K562 (cell line): ENCODE data around the gene GNAI2. TPM values are rescaled to one million over a fixed set of nuclear protein-coding genes. Genes with fewer than 3 reads are reported as not detected.

Source experiments
- ATAC-seq: fragments of 200-7000 bp; cut with Tn5 transposase; 3 replicates; pipeline ENCODE4 v1.9.1; 2020; ENCODE audit warnings: moderate library complexity
- BruUV-seq: library from RNA; stranded (reverse); fragments of 400-500 nt; replicated peaks from 2 replicates; lab custom pipeline; 2021; lab: Mats Ljungman, UMichigan
- CTCF ChIA-PET: fragments of 300-600 bp; formaldehyde crosslinking; extraction: SDS; loops from one replicate; lab custom pipeline; 2021; ENCODE audit warnings: low intra/inter-chr PET ratio; lab: Yijun Ruan, JAX
- POLR2A ChIA-PET: fragments of 300-600, 350-650 bp; sonication (Branson Sonifier 250); formaldehyde crosslinking; extraction: SDS; loops from one replicate; lab custom pipeline; 2021; ENCODE audit warnings: antibody characterized with exemption, inconsistent platforms; lab: Yijun Ruan, JAX
- DNase-seq, 4 experiments: peaks; one replicate each; pipeline versions ENCODE4 v3.0.0 to v3.0.0-alpha.2; 2011 to 2018; ENCODE audit warnings: low spot score in 3 of 4, mixed read lengths in 3 of 4; ENCODE audit errors: extremely low read depth in 1 of 4
- FAIRE-seq: peaks from 2 replicates; lab custom pipeline; 2011; peaks lifted over from hg19 to GRCh38; lab: Jason Lieb, UNC
- H2AFZ ChIP-seq: 2 replicates; pipeline ENCODE4 v1.6.0; 2011; ENCODE audit warnings: low read depth, low read length, control low read depth, inconsistent platforms
- H3K27ac ChIP-seq: fragments of 200-600 bp; 3 replicates; pipeline ENCODE4 v1.8.0; 2011; ENCODE audit warnings: low read depth, mild to moderate bottlenecking, control low read depth, inconsistent platforms, low read length, moderate library complexity, mixed read lengths; ENCODE audit errors: extremely low read depth
- H3K27me3 ChIP-seq, 2 experiments: fragments of 300-600 bp in 1 of 2; 2 replicates in 1 of 2; 3 replicates in 1 of 2; pipeline versions ENCODE4 v1.6.0 to v1.8.0; 2011; ENCODE audit warnings: inconsistent platforms in 2 of 2, low read length in 2 of 2, mild to moderate bottlenecking in 1 of 2, mixed read lengths in 1 of 2, moderate library complexity in 1 of 2; ENCODE audit not compliant: control insufficient read depth in 2 of 2, insufficient read depth in 2 of 2
- H3K36me3 ChIP-seq: fragments of 300-600 bp; 3 replicates; pipeline ENCODE4 v1.8.0; 2011; ENCODE audit warnings: mild to moderate bottlenecking, low read length, inconsistent platforms; ENCODE audit not compliant: control insufficient read depth, insufficient read depth
- H3K4me1 ChIP-seq, 2 experiments: fragments of 200-600 bp in 1 of 2; replicated peaks in 1 of 2; 2 replicates in 1 of 2; 3 replicates in 1 of 2; pipeline versions ENCODE4 v1.5.1 to v1.8.0; 2011; ENCODE audit warnings: inconsistent platforms in 2 of 2, low read length in 2 of 2, mild to moderate bottlenecking in 1 of 2, mixed read lengths in 1 of 2, moderate library complexity in 1 of 2; ENCODE audit not compliant: control insufficient read depth in 2 of 2, insufficient read depth in 2 of 2
- H3K4me2 ChIP-seq: 2 replicates; pipeline ENCODE4 v1.6.1; 2011; ENCODE audit warnings: low read length, control low read depth, inconsistent platforms, mixed read lengths; ENCODE audit not compliant: insufficient read depth
- H3K4me3 ChIP-seq: fragments of 200-600 bp; sonication (generic), shearing (Covaris generic); 2 replicates; pipeline ENCODE4 v1.5.1; 2016; ENCODE audit warnings: control low read depth, inconsistent platforms
- H3K79me2 ChIP-seq: fragments of 200-600 bp; 3 replicates; pipeline ENCODE4 v1.8.0; 2011; ENCODE audit warnings: low read length, inconsistent platforms; ENCODE audit not compliant: control insufficient read depth, insufficient read depth
- H3K9ac ChIP-seq, 2 experiments: 2 replicates each; pipeline versions ENCODE4 v1.6.0 to v1.6.1; 2011; ENCODE audit warnings: low read depth in 2 of 2, low read length in 2 of 2, control low read depth in 1 of 2, inconsistent platforms in 1 of 2, mild to moderate bottlenecking in 1 of 2, mixed read lengths in 1 of 2; ENCODE audit not compliant: insufficient read depth in 1 of 2
- H3K9me1 ChIP-seq: one replicate; pipeline ENCODE4 v1.6.0; 2011; ENCODE audit warnings: inconsistent platforms, mild to moderate bottlenecking, low read length, moderate library complexity; ENCODE audit not compliant: control insufficient read depth, insufficient read depth
- H3K9me3 ChIP-seq: replicated peaks from 2 replicates; pipeline ENCODE4 v1.5.1; 2011; ENCODE audit warnings: low read depth, low read length, inconsistent platforms; ENCODE audit not compliant: control insufficient read depth, insufficient read depth
- H4K20me1 ChIP-seq: replicated peaks from 2 replicates; pipeline ENCODE4 v1.6.1; 2011; ENCODE audit warnings: low read length, inconsistent platforms, mixed read lengths; ENCODE audit not compliant: control insufficient read depth, insufficient read depth
- ILK ChIP-seq: fragments of 450-650 bp; IDR thresholded peaks from 2 replicates; pipeline ENCODE4 v1.6.1; 2016; ENCODE audit warnings: missing genetic modification characterization, low read depth, mild to moderate bottlenecking, missing compliant biosample characterization, moderate library complexity, borderline replicate concordance
- NR2C2 ChIP-seq, 2 experiments: fragments of 200-800 bp in 1 of 2; sonication (Bioruptor generic) in 1 of 2; sonication (generic) in 1 of 2; formaldehyde crosslinking in 1 of 2; IDR thresholded peaks; 2 replicates each; pipeline versions ENCODE4 v1.6.1 to v1.8.0; 2016 to 2022; ENCODE audit warnings: mild to moderate bottlenecking in 1 of 2, missing compliant biosample characterization in 1 of 2, missing genetic modification characterization in 1 of 2, missing genetic modification reagents in 1 of 2
- PHF8 ChIP-seq: fragments of 200-600 bp; sonication (generic); IDR thresholded peaks from 2 replicates; pipeline ENCODE4 v1.6.1; 2012; ENCODE audit warnings: mixed run types, mild to moderate bottlenecking, inconsistent platforms, low read length, moderate library complexity, borderline replicate concordance
- POU5F1 ChIP-seq: fragments of 150-350 bp; IDR thresholded peaks from 2 replicates; pipeline ENCODE4 v1.6.1; 2014; ENCODE audit warnings: borderline replicate concordance, low read length, low read depth, mild to moderate bottlenecking; ENCODE audit not compliant: partially characterized antibody
- RBFOX2 ChIP-seq: fragments of 200-400 bp; formaldehyde crosslinking; IDR thresholded peaks from 2 replicates; pipeline ENCODE4 v1.6.1; 2017; ENCODE audit warnings: low read depth, mild to moderate bottlenecking, low read length, moderate library complexity
- SFPQ ChIP-seq: fragments of 200-400 bp; formaldehyde crosslinking; IDR thresholded peaks from 2 replicates; pipeline ENCODE4 v1.6.1; 2017; ENCODE audit warnings: mild to moderate bottlenecking, low read depth, low read length, moderate library complexity
- SP1 ChIP-seq: sonication (generic); formaldehyde crosslinking; IDR thresholded peaks from 2 replicates; pipeline ENCODE4 v1.8.1; 2022; ENCODE audit warnings: mild to moderate bottlenecking, missing genetic modification reagents
- SP2 ChIP-seq: IDR thresholded peaks from 2 replicates; pipeline ENCODE4 v1.6.1; 2011; ENCODE audit warnings: mild to moderate bottlenecking, low read depth, low read length, moderate library complexity; ENCODE audit not compliant: poor library complexity, severe bottlenecking; ENCODE audit errors: extremely low read depth
- WGBS: fragments of 100-300 bp; shearing (Covaris generic); methylation state at CpG from one replicate; pipeline ENCODE4 v1.1.6; 2016; ENCODE audit warnings: low coverage, mixed read lengths; ENCODE audit not compliant: insufficient coverage; ENCODE audit errors: missing lambda C conversion rate; 5-methylcytosine and 5-hydroxymethylcytosine counted together
- in situ Hi-C: fragments of 300-500 bp; cut with MboI; formaldehyde crosslinking; loops from 4 replicates; pipeline ENCODE4 v1.15.0; 2018; ENCODE audit warnings: inconsistent platforms, mixed read lengths
- intact Hi-C: fragments of 100-400 bp; cut with micrococcal nuclease; formaldehyde crosslinking; loops from 2 replicates; pipeline ENCODE4 v1.14.2; 2022
- polyA plus RNA-seq, 8 experiments: library from polyadenylated mRNA; depleted of rRNA in 4 of 8; stranded (reverse) in 5 of 8; unstranded in 3 of 8; fragments of >200 nt; fragmentation: Nextera tagmentation in 2 of 8; fragmentation: Illumina TruSeq in 1 of 8; extraction: Ambion mirVana in 2 of 8; extraction: Trizol in 1 of 8; gene quantifications; 2 replicates each; pipeline versions ENCODE4 v1.2.1 to v1.2.3, GENCODE V29; 2011 to 2014; ENCODE audit warnings: inconsistent platforms in 1 of 8, missing spikeins in 1 of 8
- total RNA-seq, 7 experiments: library from RNA; depleted of rRNA in 6 of 7; stranded (reverse); fragments of >200 nt in 6 of 7; fragmentation: Illumina TruSeq in 2 of 7; extraction: Trizol in 2 of 7; gene quantifications; 2 replicates each; pipeline versions ENCODE4 v1.2.1 to v1.2.3, GENCODE V29; 2011 to 2021; ENCODE audit warnings: low replicate concordance in 1 of 7

Gene GNAI2
- total and polyA plus RNA-seq, 9 of the 15 experiments (the other 6 are each of a cell fraction or from before 2014, with no cell fraction given), result 1.1 to 72.2 (median 42.7) TPM

GRCh38 chr3:50294492-50295403 is 58.7 kb downstream of the GNAI2 start:
- intact Hi-C loops, result no loop called here
- no peak for DNase-seq
- CTCF ChIA-PET, result no interaction called here

More at GRCh38 chr3:50294492-50295403, 58.7 kb downstream of the GNAI2 start:
- 89% methylated on average over 13 of the region's 22 CpGs for WGBS
- H2AFZ ChIP-seq, result no peak overlapping the region
- H4K20me1 ChIP-seq, result no peaks in the 10 kb centered on the region
- no TSS peak for BruUV-seq
- POLR2A ChIA-PET, result no interaction called here
- H3K4me3 ChIP-seq, result no peak overlapping the region
- H3K9me1 ChIP-seq, result no peaks in the 10 kb centered on the region
- TF ChIP-seq NR2C2 (CRISPR knock-in tag; IDR thresholded peaks at IDR 0.05) (no peak), NR2C2 (tag; IDR thresholded peaks at IDR 0.05) (no peak), SP2 (no peak), POU5F1 (no peak), RBFOX2 (peak; percentile 26; the same call in 1 of the 2 replicates), ILK (tag) (no peak), SP1 (no peak), SFPQ (no peak), PHF8 (no peak)
- ATAC-seq, result no peak
- no peak for FAIRE-seq
- H3K9ac ChIP-seq, result peak overlapping the region in 1 of 2 experiments; percentile 52; a peak in 1 of 4 replicates
- peaks cover 47% of the 10 kb centered on the region for H3K79me2 ChIP-seq
- in situ Hi-C loops, result no loop called here
- no peak overlapping the region for H3K4me2 ChIP-seq
- H3K9me3 ChIP-seq, result no peaks in the 10 kb centered on the region
- H3K36me3 ChIP-seq, result peaks cover 21% of the 10 kb centered on the region; the same call in 2 of the 3 replicates
- H3K4me1 ChIP-seq, result peaks cover 13 to 73% of the 10 kb centered on the region in 2 experiments; a peak in 4 of 5 replicates
- H3K27ac ChIP-seq, result no peak overlapping the region
- no peaks in the 10 kb centered on the region for H3K27me3 ChIP-seq
